Activated T-cell treated with anti-CD3 and anti-CD28 coated beads, Interleukin-2, amount 50 U/mL, for 1 hour (primary cell): ENCODE measurements around the gene ARID1B.

Experiments
- DNase-seq: peaks from one replicate; pipeline ENCODE4 v3.0.0-alpha.2; 2020

Gene ARID1B

DNA sequence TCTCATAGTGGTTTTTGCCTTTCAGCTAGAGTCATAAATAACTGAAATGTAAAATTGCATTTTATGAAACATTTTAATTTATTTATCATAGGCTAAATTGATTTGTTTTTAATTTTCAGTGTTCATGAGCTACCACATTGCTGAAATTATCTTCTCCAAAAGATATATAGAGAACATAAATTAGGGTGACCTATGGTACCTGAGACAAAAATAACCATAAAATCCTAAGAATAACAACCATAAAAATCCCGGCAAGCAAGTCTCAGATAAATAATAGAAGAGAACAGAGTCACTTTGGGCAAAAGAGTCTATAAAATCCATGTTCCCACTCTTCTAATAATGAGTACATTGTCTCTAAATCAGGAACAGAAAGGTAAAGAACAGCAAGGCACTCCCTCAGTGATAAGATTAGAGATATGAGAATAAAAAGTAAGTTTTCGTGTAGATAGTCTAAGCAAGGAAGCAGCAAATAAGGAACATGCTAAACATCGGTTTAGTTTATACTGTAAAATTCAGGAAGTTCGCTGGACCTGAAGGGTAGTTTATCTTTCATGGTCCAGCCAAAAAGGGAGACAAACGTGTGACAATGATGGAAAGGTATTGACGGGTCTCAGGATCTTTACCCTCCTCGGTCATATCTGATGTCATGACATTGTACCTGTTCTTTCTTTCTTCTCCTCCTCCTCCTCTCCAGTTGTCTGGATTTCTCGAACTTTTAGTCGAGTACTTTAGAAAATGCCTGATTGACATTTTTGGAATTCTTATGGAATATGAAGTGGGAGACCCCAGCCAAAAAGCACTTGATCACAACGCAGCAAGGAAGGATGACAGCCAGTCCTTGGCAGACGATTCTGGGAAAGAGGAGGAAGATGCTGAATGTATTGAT is 428.5 kb downstream of the ARID1B start:
- DNase-seq, result no peak

DNA sequence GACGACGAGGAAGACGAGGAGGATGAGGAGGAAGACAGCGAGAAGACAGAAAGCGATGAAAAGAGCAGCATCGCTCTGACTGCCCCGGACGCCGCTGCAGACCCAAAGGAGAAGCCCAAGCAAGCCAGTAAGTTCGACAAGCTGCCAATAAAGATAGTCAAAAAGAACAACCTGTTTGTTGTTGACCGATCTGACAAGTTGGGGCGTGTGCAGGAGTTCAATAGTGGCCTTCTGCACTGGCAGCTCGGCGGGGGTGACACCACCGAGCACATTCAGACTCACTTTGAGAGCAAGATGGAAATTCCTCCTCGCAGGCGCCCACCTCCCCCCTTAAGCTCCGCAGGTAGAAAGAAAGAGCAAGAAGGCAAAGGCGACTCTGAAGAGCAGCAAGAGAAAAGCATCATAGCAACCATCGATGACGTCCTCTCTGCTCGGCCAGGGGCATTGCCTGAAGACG is 429.2 kb downstream of the ARID1B start:
- DNase-seq, result no peak

DNA sequence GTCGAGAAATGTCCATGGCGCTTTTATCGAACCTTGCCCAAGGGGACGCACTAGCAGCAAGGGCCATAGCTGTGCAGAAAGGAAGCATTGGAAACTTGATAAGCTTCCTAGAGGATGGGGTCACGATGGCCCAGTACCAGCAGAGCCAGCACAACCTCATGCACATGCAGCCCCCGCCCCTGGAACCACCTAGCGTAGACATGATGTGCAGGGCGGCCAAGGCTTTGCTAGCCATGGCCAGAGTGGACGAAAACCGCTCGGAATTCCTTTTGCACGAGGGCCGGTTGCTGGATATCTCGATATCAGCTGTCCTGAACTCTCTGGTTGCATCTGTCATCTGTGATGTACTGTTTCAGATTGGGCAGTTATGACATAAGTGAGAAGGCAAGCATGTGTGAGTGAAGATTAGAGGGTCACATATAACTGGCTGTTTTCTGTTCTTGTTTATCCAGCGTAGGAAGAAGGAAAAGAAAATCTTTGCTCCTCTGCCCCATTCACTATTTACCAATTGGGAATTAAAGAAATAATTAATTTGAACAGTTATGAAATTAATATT is 430.4 kb downstream of the ARID1B start:
- DNase-seq, result no peak

DNA sequence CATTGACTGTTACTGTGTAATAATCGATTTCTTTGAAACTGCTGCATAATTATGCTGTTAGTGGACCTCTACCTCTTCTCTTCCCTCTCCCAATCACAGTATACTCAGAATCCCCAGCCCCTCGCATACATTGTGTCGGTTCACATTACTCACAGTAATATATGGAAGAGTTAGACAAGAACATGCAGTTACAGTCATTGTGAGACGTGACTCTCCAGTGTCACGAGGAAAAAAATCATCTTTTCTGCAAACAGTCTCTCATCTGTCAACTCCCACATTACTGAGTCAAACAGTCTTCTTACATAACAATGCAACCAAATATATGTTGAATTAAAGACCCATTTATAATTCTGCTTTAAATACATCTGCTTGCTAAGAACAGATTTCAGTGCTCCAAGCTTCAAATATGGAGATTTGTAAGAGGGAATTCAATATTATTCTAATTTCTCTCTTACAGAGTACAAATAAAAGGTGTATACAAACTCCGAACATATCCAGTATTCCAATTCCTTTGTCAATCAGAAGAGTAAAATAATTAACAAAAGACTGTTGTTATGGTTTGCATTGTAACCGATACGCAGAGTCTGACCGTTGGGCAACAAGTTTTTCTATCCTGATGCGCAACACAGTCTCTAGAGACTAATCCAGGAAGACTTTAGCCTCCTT is 432.8 kb downstream of the ARID1B start:
- DNase-seq, result no peak

DNA sequence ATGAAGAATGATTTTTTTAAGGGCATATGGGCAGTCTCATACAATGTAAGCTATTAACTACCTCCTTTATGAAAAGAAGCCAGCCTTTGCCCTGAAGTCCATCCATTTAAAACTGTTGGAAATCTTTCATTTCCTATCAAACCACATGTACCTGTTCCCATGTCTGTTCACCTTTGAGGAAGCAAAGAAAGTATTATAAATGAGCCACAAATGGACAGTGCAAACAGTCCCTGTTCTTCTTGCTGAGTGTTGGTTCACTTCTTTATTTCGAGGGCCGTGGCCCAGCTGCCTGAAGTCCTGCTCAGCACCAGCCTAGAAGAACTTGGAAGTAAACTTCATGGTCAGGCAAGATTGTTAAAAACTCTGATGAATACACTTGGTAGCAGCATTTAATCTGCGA is 433.8 kb downstream of the ARID1B start:
- no peak for DNase-seq

DNA sequence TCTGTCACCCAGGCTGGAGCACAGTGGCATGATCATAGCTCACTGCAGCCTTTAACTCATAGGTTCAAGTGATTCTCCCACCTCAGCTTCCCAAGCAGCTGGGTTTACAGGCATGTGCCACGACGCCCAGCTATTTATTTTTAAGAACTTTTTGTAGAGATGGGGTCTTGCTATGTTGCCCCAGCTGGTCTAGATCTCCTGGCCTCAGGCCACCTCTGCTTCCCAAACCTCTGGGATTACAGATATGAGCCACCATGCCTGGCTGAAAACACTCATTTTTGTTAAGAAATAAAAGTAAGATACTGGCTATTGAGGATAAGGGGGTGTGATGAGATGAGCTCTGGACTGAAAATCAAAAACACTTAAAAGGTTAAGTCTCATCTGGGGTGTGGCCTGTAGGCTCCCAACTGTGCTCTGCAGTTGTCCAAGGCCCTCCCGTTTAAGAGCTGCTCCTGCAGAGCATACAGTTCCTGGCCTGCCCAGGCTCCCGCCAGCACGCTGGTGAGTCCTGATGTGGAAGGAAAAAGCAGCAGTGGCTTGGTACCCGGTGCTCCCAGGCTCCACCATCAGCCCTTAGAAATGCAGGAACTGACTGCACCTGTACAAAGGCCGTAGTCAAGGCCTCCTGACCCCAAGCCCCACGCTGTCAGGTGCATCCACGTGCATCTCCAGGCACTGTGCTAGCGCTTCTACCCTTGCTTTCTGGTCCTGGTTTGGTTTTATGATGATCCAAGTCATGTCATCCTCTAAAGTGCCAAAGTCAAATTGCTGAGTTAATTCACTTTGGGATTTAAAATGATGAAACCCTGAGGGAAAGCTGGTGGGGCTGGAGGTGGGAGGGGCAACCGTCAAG is 434.7 kb downstream of the ARID1B start:
- no peak for DNase-seq

DNA sequence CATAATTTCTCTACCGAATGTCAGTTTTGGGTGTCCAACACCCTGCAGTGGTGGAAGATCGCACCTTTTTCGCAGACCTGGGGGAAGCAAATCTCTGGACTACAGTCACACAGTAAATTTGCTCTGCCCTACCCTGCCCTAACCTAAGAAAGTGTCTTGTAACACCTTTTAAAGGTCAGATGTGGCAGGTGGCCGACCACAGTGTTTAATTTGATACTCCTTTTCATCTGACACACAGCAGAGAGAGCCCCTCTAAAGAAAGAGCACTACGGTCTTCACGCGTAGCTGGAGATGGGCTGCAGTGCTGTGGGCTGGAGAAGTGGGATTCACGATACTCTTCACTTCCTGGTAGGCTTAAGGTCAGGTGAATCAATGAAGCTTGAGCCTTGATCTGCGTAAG is 436.2 kb downstream of the ARID1B start:
- DNase-seq, result no peak

DNA sequence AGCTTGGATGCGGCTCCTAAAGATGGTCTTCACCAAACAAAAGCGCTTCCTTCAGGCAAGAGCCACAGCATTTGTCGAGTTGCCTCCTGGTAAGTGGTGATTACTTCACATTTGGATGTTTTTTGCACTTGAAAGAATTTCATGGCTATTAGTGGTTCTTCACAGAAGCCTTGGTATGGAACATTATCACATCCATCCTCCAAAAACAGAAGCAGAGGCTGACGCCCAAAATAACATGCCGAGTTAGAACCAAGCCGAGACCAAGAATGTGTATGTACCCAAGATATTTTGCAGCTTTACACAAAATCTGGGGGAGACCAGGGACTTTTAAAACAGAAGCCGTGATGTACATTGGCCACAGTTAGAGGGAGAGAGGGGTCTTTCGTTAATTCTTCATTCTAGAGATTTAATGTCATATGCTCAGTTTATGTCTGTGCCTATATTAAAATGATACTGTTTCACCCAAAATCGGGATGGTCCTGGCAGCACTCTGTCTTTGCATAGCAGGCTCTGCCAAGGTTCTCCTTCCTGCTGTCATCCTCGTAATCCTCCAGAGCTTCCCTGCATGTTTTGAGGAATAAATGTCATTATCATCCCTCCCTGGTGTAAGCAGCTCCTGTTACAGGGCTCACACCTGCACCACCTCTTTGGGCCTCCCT is 436.9 kb downstream of the ARID1B start:
- DNase-seq, result no peak

DNA sequence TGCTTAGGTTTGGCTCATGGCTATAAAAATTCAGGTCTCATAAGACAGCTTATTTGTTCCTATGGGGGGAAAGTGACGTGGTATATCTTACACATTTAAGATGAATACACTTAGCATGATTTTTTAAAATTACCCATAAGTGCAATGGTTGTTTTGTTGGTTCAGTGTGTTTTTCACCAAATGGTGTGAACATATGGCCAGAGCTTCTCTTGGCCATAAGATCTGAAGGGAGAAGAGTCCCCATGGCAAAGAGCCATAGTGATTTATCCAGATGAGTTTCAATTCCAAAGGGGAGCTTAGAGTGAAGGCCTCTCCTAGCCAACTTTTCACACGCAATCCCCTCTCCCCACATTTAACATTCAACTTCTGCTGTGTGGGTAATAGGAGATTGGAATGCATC is 438.5 kb downstream of the ARID1B start:
- no peak for DNase-seq

DNA sequence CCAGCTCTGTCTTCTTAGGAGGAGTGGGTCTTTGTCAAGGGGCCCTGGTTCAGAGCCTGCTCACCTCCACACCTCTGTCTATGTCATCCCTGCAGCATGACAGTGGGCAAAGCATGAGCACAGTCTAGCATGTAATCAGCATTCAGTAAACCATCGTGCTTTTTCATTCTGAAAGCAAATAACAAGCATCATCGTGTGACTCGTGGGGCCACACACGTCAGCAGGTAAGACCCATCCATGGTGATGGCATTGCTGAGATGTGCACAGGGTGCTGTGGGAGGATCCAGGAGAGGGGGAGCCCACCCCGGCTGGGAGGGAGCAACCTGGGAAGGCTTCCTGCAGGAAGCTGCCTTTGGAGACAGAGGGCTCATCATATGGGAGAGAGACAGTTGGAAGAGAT is 439.4 kb downstream of the ARID1B start:
- DNase-seq, result no peak

DNA sequence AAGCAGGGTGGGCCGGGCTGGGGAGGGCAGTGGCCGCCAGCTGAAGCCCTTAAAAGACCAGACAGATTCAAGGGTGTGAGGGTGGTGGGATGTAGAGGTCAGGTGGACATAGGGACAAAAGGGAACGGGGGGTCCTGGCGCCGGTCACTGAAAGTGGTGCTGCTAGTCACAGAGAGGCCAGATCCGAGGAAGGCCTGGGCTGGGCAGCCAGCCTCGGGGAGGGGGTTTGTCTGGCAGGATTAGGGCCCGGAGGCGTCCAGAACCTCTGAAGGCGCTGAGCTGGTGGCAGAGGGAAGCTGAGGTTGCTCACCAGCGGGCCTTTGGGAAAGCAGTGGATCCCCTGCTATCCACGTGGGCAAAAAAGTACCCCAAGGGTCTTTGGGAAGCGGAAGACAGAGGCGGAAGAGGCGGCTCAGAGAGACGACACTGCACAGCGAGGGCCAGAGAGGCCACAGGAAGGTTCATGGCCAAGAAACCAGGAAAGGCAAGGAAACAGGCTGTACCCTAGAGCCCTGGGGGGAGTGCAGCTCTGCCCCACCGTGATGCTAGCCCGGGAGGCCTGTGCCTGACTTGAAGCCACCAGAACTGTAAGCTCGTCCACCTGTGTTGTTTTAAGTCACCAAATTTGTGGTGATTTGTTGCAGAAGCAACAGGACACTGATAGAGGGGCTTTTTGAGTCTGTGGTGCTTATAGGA is 440.2 kb downstream of the ARID1B start:
- DNase-seq, result no peak

DNA sequence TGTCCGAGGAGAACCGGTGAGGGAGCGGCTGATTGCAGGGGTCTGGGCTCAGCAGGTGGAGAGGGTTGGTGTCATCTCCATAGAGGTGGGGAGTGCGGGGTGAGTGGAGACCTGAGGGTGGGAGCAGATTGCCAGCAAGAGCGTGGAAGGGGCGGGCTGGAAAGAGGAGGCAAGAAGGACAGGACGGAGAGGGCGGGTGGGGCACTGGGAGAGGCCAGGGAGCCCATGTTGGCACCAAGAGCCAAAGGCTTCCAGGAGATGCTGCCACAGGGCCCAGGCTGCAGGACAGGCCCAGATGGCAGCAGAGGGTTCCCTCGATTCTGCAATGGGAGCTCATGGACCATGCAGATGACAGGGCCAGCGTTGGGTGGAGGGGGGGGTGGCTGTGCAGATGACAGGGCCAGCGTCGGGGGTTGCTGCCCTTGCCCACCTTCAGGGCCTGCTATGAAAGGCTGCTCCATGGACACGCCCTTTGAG is 440.8 kb downstream of the ARID1B start:
- DNase-seq, result no peak

DNA sequence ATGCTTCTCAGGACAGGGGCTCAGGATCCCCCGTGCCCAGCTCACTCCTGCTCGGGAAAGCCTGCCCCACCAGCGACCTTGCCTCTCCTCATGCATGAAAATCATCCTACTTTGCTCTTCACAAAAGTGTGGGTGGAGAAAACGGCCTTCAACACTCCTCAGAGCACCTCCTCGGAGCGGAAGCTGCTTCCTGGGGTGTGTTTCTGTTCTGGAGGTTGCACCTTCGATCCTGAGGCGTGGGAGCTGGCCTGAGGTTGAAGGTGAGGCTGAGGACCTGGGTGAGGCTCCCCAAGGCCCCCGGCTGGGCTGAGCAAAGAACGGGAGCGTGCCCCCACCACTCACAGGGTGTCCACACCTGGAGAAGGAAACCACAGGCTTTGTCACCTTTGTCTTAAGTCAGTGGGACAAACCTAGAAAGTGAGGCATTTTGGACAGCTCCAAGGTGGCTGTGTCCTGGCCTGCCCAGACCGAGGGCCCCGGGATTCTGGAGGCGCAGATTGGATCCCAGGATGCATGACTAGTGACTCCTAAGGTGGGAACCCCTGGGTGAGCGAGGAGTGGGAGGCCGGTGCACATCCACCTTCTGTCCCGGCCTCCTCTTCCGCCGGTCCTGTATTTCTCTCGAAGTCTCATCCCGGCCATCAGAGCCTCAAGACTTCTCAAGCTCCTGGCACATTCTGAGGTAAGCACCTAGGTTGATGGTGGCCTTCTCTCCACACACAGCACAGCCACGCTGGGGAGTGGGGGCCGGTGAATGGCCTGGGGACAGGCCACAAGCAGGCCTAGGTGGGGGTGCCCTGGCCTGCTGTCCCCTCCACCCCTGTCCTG is 441.4 kb downstream of the ARID1B start:
- DNase-seq, result no peak

DNA sequence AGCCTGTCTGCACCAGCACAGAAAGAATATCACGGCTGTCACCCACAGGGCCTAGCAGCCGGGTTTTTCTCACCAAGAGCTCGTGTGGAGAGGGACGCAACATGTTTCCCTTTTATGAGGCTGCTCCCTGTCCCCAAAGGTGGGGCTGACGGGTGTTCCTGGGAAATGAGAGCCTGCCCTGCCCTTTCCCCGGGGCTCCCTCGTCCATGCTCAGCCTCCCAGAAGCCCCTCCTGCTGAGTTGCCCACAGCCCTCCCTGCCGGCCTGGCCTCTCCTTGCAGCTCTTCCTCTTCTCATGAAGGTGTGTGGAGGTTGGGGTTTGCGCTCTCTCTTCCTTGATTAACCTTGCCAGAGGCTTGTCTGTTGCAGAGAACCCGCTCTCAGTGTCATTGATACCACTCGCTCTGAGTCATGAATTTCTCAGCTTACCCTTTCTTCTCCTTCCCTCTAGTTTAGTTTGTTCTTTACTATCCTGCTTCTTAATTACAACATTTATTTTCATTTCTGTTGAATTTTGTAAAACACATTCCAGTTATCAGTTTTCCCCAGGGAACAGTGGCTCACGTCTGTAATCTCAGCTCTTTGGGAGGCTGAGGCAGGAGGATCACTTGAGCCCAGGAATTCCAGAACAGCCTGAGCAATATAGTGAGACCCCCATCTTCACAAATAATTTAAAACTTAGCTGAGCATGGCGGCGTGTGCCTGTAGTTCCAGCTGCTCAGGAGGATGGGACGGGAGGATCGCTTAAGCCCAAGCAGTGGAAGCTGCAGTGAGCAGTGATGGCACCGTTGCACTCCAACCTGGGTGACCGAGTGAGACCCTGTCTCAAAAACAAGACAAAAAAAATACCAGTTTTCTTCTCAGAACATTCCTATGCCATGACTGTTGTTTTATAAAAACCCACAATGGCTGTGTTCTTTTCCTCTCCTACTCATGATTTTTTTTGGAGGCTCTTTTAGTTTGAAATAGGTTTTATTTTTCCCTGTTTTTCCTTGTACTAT is 442.3 kb downstream of the ARID1B start:
- no peak for DNase-seq

DNA sequence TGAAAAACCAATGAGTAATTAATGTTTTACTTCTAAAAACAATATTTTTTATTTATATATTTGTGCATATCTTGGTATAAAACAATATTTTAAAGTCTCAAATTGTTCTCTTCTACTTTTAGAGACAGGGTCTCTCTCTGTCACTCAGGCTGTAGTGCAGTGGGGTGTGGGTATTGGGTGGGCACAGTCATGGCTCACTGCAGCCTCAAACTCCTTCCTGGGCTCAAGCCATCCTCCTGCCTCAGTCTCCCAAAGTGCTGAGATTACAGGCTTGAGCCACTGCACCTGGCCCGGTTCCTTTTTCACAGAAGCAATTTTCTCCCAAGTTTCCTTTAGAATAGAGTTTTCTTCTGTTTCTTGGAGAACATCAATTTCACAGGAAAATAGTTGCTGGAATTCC is 443.3 kb downstream of the ARID1B start:
- DNase-seq, result no peak

DNA sequence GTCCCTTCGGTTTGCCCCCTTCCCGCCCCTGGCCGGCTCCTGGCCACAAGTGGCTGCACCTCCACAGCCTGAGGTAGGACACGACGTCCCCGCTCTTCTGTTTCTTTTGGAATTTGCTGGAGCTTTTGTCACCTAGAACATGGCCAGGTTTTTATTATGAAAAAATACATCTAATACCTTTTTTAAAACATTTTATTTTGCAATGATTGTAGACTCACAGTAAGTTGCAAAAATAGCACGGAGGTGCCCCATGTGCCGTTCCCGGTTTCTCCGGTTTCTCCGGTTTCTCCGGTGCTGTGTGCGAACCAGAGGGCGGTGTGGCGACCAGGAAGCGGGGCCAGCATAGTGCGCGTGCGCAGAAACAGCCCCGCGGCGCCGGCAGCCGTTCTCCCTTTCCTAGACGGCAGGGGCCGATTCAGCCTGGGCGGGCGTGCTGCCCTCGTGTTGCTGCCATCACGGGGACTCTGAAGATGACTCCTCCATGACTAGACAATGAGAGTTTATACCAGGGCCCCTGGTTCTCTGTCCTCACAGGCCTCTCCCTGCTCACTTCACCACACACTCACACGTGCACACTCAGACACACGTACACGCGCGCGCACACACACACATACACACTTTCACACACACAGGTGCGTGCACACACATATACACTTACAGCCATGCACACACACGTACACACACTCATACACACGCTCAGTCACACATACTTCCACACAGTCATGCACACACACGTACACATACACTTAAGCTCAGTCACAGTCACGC is 444.1 kb downstream of the ARID1B start:
- DNase-seq, result peak; percentile 83

DNA sequence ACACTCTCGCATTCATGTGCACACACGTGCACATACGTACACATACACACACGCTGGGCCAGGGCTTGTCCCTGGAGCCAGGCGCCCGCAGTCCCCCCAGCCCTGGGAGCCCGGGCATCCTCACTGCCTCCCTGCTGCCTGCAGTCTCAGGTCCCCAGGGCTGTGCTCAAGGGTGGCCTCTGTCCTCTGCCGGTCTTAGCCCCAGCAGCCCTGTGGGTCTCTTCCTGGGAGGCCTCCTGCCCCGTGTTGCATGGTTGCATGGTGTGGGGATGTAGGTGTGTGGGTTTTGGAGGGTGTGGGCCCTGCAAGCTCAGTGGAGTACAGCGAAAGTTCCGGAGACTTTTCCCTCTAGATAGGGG is 444.6 kb downstream of the ARID1B start:
- DNase-seq, result no peak

DNA sequence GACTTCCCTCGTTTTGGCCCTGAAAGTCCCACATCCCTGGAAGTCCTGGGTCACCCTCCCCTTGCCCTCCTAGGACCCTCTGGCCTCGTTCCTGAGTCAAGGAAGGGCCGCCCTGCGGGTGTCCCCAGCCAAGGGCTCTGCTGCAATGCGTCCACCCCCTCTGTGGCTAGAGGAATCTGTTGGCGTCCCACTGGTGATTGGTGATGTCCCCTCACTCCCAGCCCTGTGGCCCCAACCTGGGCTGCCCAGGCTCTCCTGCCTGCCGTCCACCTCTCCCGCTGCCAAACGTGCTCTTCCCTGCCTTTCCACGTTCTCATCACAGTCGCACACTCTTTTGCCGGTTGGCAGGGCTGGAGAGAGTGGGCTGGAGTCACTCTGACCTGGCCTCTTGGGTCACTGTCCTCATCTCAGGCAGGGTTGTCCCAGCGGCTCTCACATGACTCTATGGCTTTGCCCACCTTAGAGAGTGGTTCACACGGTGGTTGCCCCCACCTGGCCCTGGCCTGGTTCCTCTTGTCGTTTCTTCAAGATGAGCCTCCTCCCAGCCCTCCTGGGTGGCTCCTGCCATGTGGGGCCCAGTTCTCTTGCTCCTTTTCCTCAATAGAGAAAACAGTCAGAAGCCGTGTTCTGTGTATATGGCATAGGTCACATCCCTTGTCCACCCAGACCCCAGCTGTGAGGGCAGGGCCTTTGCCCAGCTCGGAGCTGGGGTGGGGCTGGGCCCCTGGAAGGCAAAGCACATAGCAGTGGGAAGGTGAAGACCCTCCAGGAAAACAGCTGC is 445.2 kb downstream of the ARID1B start:
- no peak for DNase-seq
